NOMO-1 (cell line): ENCODE measurements around the gene QSOX1.

Experiments
- DNase-seq, 2 experiments: peaks; one replicate each; lab custom pipeline; 2025; ENCODE audit not compliant: unreplicated experiment in 2 of 2; lab: John Stamatoyannopoulos, UW

QSOX1 gene

GRCh38 chr1:180232521-180233043 lies 77.9 kb downstream of the QSOX1 start:
- no peak for DNase-seq

- DNase-seq, result no peak
Observed at GRCh38 chr1:180233191-180234011, 78.7 kb downstream of the QSOX1 start.

- no peak for DNase-seq
Observed at GRCh38 chr1:180234369-180235076, 79.9 kb downstream of the QSOX1 start.

GRCh38 chr1:180235077-180235501 lies 80.4 kb downstream of the QSOX1 start:
- DNase-seq, result no peak

GRCh38 chr1:180235502-180236239 lies 81.0 kb downstream of the QSOX1 start:
- no peak for DNase-seq

GRCh38 chr1:180236698-180237509 lies 82.2 kb downstream of the QSOX1 start:
- no peak for DNase-seq

GRCh38 chr1:180237869-180238476 lies 83.3 kb downstream of the QSOX1 start:
- DNase-seq, result no peak

- no peak for DNase-seq
Observed at GRCh38 chr1:180238675-180239074, 84.0 kb downstream of the QSOX1 start.

GRCh38 chr1:180239145-180240096 lies 84.8 kb downstream of the QSOX1 start:
- DNase-seq, result no peak

- no peak for DNase-seq
Observed at GRCh38 chr1:180241716-180242544, 87.3 kb downstream of the QSOX1 start.

- DNase-seq, result no peak
Observed at GRCh38 chr1:180243517-180244221, 89.0 kb downstream of the QSOX1 start.

- no peak for DNase-seq
Observed at GRCh38 chr1:180244840-180245239, 90.2 kb downstream of the QSOX1 start.

- DNase-seq, result no peak
Observed at GRCh38 chr1:180246579-180246978, 91.9 kb downstream of the QSOX1 start.

GRCh38 chr1:180247061-180247460 lies 92.4 kb downstream of the QSOX1 start:
- DNase-seq, result no peak

GRCh38 chr1:180247580-180247979 lies 92.9 kb downstream of the QSOX1 start:
- no peak for DNase-seq

GRCh38 chr1:180248176-180248575 lies 93.5 kb downstream of the QSOX1 start:
- DNase-seq, result no peak
